SH-SY5Y (cell line): Measurements from ENCODE around the gene ARHGAP8.

Experiments
- GATA2 ChIP-seq: IDR thresholded peaks from 2 replicates; pipeline ENCODE4 v1.6.1; 2011; ENCODE audit warnings: mild to moderate bottlenecking, low read depth, low read length
- GATA3 ChIP-seq: IDR thresholded peaks from 2 replicates; pipeline ENCODE4 v1.6.1; 2011; ENCODE audit warnings: low read depth, mild to moderate bottlenecking, low read length, moderate library complexity

DNA sequence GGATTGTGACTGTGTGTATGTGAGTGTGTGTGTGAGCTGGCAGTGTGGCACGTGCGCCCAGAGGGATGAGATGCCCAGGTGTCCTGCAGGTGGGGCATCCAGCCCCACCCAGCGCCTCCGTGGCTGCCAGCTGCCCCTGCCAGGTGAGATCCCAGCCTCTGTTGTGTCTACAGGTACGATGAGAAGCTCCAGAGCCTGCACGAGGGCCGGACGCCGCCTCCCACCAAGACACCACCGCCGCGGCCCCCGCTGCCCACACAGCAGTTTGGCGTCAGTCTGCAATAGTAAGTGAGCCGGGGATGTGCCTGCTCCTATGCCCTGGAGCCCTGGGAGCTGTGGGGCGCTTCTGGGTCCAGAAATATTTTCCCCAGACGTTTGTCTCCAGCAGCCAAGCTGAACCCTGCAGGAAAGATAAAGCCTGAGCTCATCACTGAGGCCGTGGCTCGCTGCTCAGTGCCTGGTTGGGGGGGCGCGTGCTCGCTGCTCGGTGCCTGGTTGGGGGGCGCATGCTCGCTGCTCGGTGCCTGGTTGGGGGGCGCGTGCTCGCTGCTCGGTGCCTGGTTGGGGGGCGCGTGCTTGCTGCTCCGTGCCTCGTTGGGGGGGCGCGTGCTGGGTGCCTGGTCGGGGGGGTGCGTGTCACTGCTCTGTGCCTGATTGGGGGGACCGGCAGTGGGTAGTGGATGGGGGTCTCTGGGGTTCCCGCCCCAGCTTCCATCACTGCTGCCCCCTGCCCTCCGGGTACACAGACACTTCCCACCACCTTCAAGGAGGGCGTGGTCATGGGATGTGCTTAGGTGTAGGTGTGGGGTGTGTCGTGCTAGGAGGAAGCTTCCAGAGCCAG, 73.2 kb downstream of the ARHGAP8 start:
- TF ChIP-seq GATA3 (no peak), GATA2 (no peak)
